ENCODE measurements around the gene TRAPPC5. TPM values are rescaled to one million over a fixed set of nuclear protein-coding genes. Genes with fewer than 3 reads are reported as not detected.

TRAPPC5 gene
- total RNA-seq, 4 donors from 2014 or later: 15.1 to 63.5 (median 34.4) TPM

DNA sequence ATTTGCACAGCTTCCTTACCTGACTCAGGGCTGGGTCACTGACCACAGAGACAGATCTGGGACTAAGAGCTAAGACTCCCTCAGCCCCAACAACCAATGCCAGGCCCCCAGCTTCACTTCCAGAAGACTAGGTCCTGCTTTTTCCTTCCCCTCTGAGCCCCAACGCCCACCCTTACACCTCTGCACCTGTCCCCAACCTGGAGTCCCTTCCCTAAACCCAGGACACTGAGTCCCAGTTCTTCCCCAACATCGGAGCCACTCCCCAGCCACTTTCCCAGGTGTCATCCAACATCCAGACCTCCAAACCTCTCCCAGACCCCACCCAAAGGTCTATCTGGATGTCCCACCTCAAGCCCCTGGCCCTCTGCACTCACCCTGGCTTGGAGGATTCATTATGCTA lies 18.4 kb downstream of the TRAPPC5 start:
- TF ChIP-seq POLR2A (IDR thresholded peaks at IDR 0.05) (no peak), EP300 (IDR thresholded peaks at IDR 0.05; ENCODE audit: low read depth) (no peak), CTCF (IDR thresholded peaks at IDR 0.05) (no peak), POLR2AphosphoS5 (IDR thresholded peaks at IDR 0.05) (no peak)
- Histone ChIP-seq H3K27me3 (peaks cover 22% of the 10 kb centered on the region), H3K4me3 (no peak overlapping the region), H3K4me1 (no peaks in the 10 kb centered on the region), H3K9me3 (no peaks in the 10 kb centered on the region), H3K27ac (no peak overlapping the region), H3K36me3 (no peaks in the 10 kb centered on the region)
- WGBS, 2 donors (ENCODE audit: low coverage in 1 of 2): 27% methylated on average over 2 of the region's 2 CpGs; no CpG with 5 or more reads in 1 of the 2 donors
- no peak for DNase-seq
- in situ Hi-C loops (cut with MboI; ENCODE audit: low pct_ligation_motif_present in 1 of 4, low pct_unique_long_range_greater_than_20kb in 1 of 4, low sequenced_read_pairs in 3 of 4) (no loop called here), intact Hi-C loops (cut with DNase I; ENCODE audit: low total_unique reads) (no loop called here)

DNA sequence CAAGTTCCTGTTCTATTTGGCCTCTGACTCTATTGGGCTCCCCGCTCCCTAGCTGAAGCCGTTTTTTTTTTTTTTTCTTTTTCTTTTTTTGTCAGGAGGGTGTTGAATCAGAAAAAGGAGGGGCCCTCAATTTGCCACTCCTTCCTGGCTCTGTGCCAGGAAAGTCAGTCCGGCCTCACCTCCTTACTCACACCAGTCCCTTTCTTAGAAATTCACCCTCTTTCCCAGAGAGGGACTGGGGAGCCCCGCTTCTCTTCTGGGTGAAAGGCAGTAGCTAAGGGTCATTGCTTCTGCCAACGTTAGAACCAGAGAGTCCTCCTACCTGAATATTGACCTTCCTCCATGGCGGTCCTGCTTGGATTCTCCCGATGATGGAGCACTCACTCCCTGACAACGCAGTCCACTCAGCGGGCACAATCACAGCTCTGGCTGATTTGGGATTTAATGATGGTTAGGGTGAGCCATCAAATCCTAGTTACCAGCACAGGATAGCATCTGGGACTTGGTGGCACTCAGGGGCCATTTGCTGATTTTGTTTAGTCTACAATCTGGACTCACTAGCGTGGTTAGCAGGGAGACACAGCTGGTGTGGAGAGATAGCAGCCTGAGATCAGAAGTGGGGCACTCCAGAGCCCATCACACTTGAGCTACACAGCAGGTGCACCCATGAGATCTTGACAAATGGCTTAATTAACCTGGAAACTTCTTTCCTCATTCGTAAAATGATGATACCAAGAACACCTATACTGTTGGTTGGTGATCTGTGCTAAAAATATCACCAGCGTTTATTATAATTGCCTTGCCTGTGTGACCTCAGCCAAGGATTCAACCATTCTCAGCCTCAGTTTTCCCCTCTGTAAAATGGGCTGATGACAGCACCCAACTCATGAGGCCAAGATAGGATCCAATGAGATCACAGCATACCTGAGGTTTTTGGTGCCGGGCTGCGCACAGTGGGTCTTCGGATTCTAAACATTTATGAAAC lies 19.1 kb downstream of the TRAPPC5 start:
- Histone ChIP-seq H3K4me1 (no peaks in the 10 kb centered on the region), H3K27ac (no peak overlapping the region), H3K27me3 (peaks cover 22% of the 10 kb centered on the region), H3K36me3 (no peaks in the 10 kb centered on the region), H3K4me3 (no peak overlapping the region), H3K9me3 (no peaks in the 10 kb centered on the region)
- in situ Hi-C loops (cut with MboI; ENCODE audit: low pct_ligation_motif_present in 1 of 4, low pct_unique_long_range_greater_than_20kb in 1 of 4, low sequenced_read_pairs in 3 of 4) (no loop called here), intact Hi-C loops (cut with DNase I; ENCODE audit: low total_unique reads) (no loop called here)
- TF ChIP-seq EP300 (IDR thresholded peaks at IDR 0.05; ENCODE audit: low read depth): no peak
- no peak for TF ChIP-seq POLR2A (IDR thresholded peaks at IDR 0.05)
- no peak for TF ChIP-seq CTCF (IDR thresholded peaks at IDR 0.05)
- TF ChIP-seq POLR2AphosphoS5 (IDR thresholded peaks at IDR 0.05): no peak
- no peak for DNase-seq
- WGBS, 2 donors (ENCODE audit: low coverage in 1 of 2): 0 to 54% methylated on average over 1 to 15 of the region's 15 CpGs

- no peak overlapping the region for H3K27ac ChIP-seq
- no peak overlapping the region for H3K4me3 ChIP-seq
- H3K4me1 ChIP-seq: no peaks in the 10 kb centered on the region
- peaks cover 22% of the 10 kb centered on the region for H3K27me3 ChIP-seq
- H3K36me3 ChIP-seq: no peaks in the 10 kb centered on the region
- intact Hi-C loops (cut with DNase I; ENCODE audit: low total_unique reads) (no loop called here), in situ Hi-C loops (cut with MboI; ENCODE audit: low pct_ligation_motif_present in 1 of 4, low pct_unique_long_range_greater_than_20kb in 1 of 4, low sequenced_read_pairs in 3 of 4) (no loop called here)
- 86% methylated on average over 12 of the region's 12 CpGs; no CpG with 5 or more reads in 1 of the 2 donors for WGBS, 2 donors (ENCODE audit: low coverage in 1 of 2)
- no peak for DNase-seq
- H3K9me3 ChIP-seq: no peaks in the 10 kb centered on the region
- TF ChIP-seq EP300 (IDR thresholded peaks at IDR 0.05; ENCODE audit: low read depth) (no peak), POLR2AphosphoS5 (IDR thresholded peaks at IDR 0.05) (no peak), CTCF (IDR thresholded peaks at IDR 0.05) (no peak), POLR2A (IDR thresholded peaks at IDR 0.05) (no peak)
Observed at GRCh38 chr19:7701049-7701653, 20.5 kb downstream of the TRAPPC5 start.

DNA sequence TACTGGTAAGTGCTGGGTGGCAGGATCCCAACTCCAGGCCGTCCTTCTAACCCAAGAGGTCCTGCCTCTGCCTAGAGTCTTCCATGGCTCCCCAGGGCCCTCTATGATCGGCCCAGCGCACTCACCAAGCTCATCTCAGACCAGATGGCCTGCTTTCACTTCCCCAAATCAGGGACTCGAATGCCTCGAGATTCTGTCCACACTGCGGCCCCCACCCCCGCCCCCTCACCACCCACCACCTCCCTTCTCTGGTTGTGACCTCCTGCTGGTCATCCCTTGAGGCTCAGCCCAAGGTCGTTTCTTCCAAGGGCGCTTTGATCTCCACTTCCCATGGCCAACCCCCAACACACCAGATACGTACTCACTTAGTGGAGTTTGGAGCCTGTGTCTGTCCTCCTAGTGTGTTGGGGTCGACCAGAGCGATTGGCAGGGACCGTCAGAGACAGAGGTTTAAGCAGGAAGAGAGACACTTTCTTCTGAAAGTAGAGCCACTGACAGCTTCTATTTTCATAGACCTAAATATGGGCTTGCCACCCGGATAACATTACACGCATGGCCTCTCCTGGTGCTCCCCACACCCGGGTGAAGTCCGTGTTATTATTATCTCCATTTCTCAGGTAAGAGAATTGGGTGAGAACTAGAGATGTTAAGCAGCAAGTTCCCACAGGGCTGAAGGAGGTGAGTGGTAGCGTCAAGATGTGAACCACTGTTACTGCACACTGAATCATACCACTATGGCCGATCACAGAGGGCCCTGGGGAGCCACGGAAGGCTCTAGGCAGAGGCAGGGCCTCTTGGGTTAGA lies 21.2 kb downstream of the TRAPPC5 start, which contains the start of gene FCER2:
FCER2 (minus strand) TSS at position 478 of the 804 bp plus-strand sequence. CDS start 2,371 bp downstream, outside the sequence.
- peak; percentile 45 for DNase-seq
- TF ChIP-seq EP300 (IDR thresholded peaks at IDR 0.05; ENCODE audit: low read depth): no peak
- no peak for TF ChIP-seq POLR2AphosphoS5 (IDR thresholded peaks at IDR 0.05)
- no peak for TF ChIP-seq POLR2A (IDR thresholded peaks at IDR 0.05)
- no peak for TF ChIP-seq CTCF (IDR thresholded peaks at IDR 0.05)

More for the DNA sequence above, 21.2 kb downstream of the TRAPPC5 start, which contains the start of gene FCER2:
- no peaks in the 10 kb centered on the region for H3K4me1 ChIP-seq
- in situ Hi-C loops (cut with MboI; ENCODE audit: low pct_ligation_motif_present in 1 of 4, low pct_unique_long_range_greater_than_20kb in 1 of 4, low sequenced_read_pairs in 3 of 4): no loop called here
- H3K4me3 ChIP-seq: no peak within 1 kb of the TSS
- no peaks in the 10 kb centered on the region for H3K9me3 ChIP-seq
- no peak within 1 kb of the TSS for H3K27ac ChIP-seq
- intact Hi-C loops (cut with DNase I; ENCODE audit: low total_unique reads): no loop called here
- peaks cover 22% of the 10 kb centered on the region for H3K27me3 ChIP-seq
- 45 to 64% methylated on average over 5 to 20 of the region's 20 CpGs for WGBS, 2 donors (ENCODE audit: low coverage in 1 of 2)
- no peaks in the 10 kb centered on the region for H3K36me3 ChIP-seq

All from transverse colon (tissue), 4 donors.